Measurements from ENCODE around the gene CASZ1. TPM values are rescaled to one million over a fixed set of nuclear protein-coding genes. Genes with fewer than 3 reads are reported as not detected.

Gene CASZ1
- total RNA-seq, 1 donor from 2014 or later, result 9.2 TPM

DNA sequence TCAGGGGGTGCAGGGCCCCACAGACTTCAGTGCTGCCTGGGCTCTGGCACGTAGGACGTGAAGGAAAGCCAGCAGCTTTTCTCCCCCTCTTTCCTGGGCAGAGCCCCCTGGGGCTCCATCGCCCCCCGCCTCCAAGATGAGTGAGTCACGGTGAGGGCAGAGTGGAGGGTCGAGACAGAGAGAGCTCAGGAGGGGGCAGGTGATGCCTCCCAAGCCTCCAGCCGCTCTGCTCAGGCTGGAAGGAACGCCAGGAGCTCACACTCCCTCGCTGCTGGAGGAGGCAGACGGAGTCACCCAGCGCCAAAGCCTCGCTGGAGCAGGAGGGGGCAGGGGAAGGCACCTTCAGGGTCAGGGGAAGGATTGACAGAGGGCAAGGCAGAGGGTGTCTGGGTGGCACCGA lies 119.5 kb downstream of the CASZ1 start:
- Histone ChIP-seq H3K4me3 (ENCODE audit: low read depth, low read length) (no peak overlapping the region), H3K27me3 (ENCODE audit: control insufficient read depth, insufficient read depth, low read length) (no peaks in the 10 kb centered on the region), H3K36me3 (ENCODE audit: control insufficient read depth, insufficient read depth, low read length) (peaks cover 5% of the 10 kb centered on the region)
- FAIRE-seq (no peak), DNase-seq (ENCODE audit: low read depth) (no peak)
- TF ChIP-seq CTCF (IDR thresholded peaks at IDR 0.05; ENCODE audit: insufficient read depth, low read length, severe bottlenecking), result no peak

- peaks cover 5% of the 10 kb centered on the region for H3K36me3 ChIP-seq (ENCODE audit: control insufficient read depth, insufficient read depth, low read length)
- no peak for TF ChIP-seq CTCF (IDR thresholded peaks at IDR 0.05; ENCODE audit: insufficient read depth, low read length, severe bottlenecking)
- no peak overlapping the region for H3K4me3 ChIP-seq (ENCODE audit: low read depth, low read length)
- no peak for FAIRE-seq
- no peak for DNase-seq (ENCODE audit: low read depth)
- no peaks in the 10 kb centered on the region for H3K27me3 ChIP-seq (ENCODE audit: control insufficient read depth, insufficient read depth, low read length)
Observed at GRCh38 chr1:10675813-10676212, 120.6 kb downstream of the CASZ1 start.

DNA sequence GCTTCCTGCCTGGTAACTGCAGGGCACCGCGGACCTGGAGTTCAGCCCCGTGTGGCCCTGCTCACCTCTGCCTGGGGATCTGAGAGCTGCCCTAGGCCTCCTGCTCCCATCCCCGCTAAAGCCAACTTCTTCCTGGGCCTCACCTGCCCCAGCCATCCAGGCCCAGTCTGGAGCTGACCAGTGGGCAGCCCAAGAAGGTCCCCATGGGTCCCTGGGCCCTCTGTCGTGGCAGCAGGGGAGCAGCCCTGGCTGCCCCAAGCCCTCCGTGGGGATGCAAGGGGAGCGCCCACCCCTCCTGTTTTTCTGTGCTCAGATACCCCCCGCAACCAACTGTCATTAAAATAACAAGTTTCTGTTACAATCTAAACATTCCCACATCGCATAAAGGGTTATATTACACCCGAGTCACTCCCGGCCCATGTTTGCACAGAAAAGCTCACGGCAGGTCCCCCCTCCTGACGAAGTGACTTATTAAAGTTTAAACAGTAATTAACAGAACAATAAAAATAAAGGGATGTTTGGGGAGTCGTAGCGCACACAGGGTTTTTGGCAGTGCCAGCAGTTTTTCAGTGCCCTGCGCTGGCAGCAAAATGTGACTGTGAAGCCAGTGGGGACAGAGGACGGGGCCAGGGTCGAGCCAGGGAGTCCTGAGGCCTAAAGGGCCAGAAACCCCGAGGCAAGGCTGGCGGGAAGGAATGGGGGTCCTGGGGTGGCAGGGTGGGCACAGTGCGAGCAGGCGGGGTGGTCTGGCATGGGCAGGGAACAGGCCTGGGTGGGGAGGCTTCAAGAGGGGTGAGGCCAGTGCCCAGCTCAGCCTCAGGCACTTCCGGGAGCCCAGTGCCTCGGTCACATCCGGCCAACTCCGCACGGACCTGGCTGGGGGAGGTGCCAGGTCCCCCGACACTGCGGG lies 121.5 kb downstream of the CASZ1 start:
- Histone ChIP-seq H3K27me3 (ENCODE audit: control insufficient read depth, insufficient read depth, low read length) (no peaks in the 10 kb centered on the region), H3K36me3 (ENCODE audit: control insufficient read depth, insufficient read depth, low read length) (peaks cover 5% of the 10 kb centered on the region), H3K4me3 (ENCODE audit: low read depth, low read length) (no peak overlapping the region)
- no peak for TF ChIP-seq CTCF (IDR thresholded peaks at IDR 0.05; ENCODE audit: insufficient read depth, low read length, severe bottlenecking)
- no peak for FAIRE-seq
- DNase-seq (ENCODE audit: low read depth), result no peak

DNA sequence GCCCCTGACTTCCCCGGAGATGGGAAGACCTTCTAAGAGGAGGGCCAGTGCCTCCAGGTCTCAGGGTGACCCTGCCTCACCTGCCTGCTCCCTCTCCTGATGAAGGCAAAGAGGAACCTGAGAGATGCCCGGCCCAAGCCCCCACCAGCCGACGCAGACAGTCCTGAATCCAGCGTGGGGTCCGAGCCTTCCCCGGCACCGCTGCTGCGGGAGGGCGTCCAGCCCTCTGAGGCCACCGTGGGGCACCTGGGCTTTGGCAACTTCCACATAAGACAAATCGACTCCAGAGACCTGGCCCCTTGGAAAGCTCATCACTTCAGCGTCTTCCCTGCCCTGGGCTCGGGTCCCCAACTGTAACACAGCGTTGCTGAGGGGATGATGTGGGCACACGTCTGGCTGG lies 122.2 kb downstream of the CASZ1 start:
- no peak overlapping the region for H3K4me3 ChIP-seq (ENCODE audit: low read depth, low read length)
- peaks cover 5% of the 10 kb centered on the region for H3K36me3 ChIP-seq (ENCODE audit: control insufficient read depth, insufficient read depth, low read length)
- no peaks in the 10 kb centered on the region for H3K27me3 ChIP-seq (ENCODE audit: control insufficient read depth, insufficient read depth, low read length)
- FAIRE-seq (no peak), DNase-seq (ENCODE audit: low read depth) (no peak)
- TF ChIP-seq CTCF (IDR thresholded peaks at IDR 0.05; ENCODE audit: insufficient read depth, low read length, severe bottlenecking), result no peak

DNA sequence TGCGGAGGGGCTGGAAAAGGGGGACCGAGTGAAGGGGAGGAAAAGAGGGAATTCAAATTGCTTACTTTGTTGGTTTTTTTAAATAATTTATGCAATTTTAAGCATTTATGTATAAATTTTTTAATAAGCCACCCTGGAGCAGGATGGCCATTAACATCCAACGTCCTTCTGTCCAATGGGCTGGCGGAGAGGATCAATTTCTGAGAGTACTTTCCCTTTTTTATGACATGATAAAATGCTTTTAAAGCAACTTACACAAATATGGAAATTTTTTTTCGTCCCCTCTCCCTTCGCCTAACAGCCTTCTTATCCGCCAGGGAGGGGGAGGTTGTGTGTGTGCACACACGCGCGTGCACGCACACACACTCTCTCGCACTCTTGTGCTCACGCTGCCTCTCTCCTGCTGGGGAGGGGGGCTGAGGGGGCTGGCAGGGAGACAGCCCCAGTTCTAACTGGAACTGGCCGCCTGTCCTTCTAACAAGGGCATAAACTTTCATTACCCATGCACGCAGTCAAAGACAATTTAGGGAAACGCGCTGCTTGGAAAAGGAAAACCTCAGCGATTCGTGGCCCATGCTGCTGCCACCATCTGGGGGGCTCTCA lies 123.2 kb downstream of the CASZ1 start:
- peaks cover 5% of the 10 kb centered on the region for H3K36me3 ChIP-seq (ENCODE audit: control insufficient read depth, insufficient read depth, low read length)
- no peaks in the 10 kb centered on the region for H3K27me3 ChIP-seq (ENCODE audit: control insufficient read depth, insufficient read depth, low read length)
- DNase-seq (ENCODE audit: low read depth), result no peak
- TF ChIP-seq CTCF (IDR thresholded peaks at IDR 0.05; ENCODE audit: insufficient read depth, low read length, severe bottlenecking), result no peak
- no peak overlapping the region for H3K4me3 ChIP-seq (ENCODE audit: low read depth, low read length)
- no peak for FAIRE-seq

All from bronchial epithelial cell (primary cell).